Osteocyte (in vitro differentiated cells): ENCODE results near the gene MARF1. TPM values are rescaled to one million over a fixed set of nuclear protein-coding genes. Genes with fewer than 3 reads are reported as not detected.
"Not testable (repeated sequence)": the region's sequence is repeated elsewhere in the genome, so short reads cannot be mapped to it uniquely, and the experiment has no call there.

Source experiments
- DNase-seq: peaks from one replicate; pipeline ENCODE4 v3.0.0; 2021; ENCODE audit warnings: mixed read lengths; ENCODE audit not compliant: unreplicated experiment; ENCODE audit errors: extremely low spot score
- H3K27ac Mint-ChIP-seq: one replicate; pipeline ENCODE4 v1.8.0; 2021; ENCODE audit warnings: mild to moderate bottlenecking, mixed read lengths; ENCODE audit not compliant: unreplicated experiment
- H3K27me3 Mint-ChIP-seq: one replicate; pipeline ENCODE4 v1.8.0; 2021; ENCODE audit warnings: mixed read lengths; ENCODE audit not compliant: unreplicated experiment
- H3K36me3 Mint-ChIP-seq: one replicate; pipeline ENCODE4 v1.8.0; 2021; ENCODE audit warnings: mixed read lengths; ENCODE audit not compliant: unreplicated experiment
- H3K4me1 Mint-ChIP-seq: one replicate; pipeline ENCODE4 v1.8.0; 2021; ENCODE audit warnings: mixed read lengths; ENCODE audit not compliant: unreplicated experiment
- H3K4me3 Mint-ChIP-seq: one replicate; pipeline ENCODE4 v1.8.0; 2021; ENCODE audit warnings: mild to moderate bottlenecking, moderate library complexity, mixed read lengths; ENCODE audit not compliant: unreplicated experiment
- H3K9me3 Mint-ChIP-seq: one replicate; pipeline ENCODE4 v1.8.0; 2021; ENCODE audit warnings: mixed read lengths; ENCODE audit not compliant: unreplicated experiment
- CTCF ChIP-seq: fragments of 200-600 bp; sonication (generic); IDR thresholded peaks from 2 replicates; pipeline ENCODE4 v1.5.0; 2021; ENCODE audit warnings: antibody characterized with exemption, mild to moderate bottlenecking, moderate library complexity
- total RNA-seq: library from RNA; stranded (reverse); gene quantifications from 2 replicates; pipeline ENCODE4 v1.2.1, GENCODE V29; 2021

The MARF1 gene
- total RNA-seq, 1 donor from 2014 or later, result 83.0 TPM

GRCh38 chr16:15665107-15665506, 22.2 kb upstream of the MARF1 start:
- H3K4me3 Mint-ChIP-seq, result no peak overlapping the region
- H3K27ac Mint-ChIP-seq, result no peak overlapping the region
- H3K9me3 Mint-ChIP-seq, result no peaks in the 10 kb centered on the region
- H3K4me1 Mint-ChIP-seq, result peaks cover 5% of the 10 kb centered on the region
- no peak for TF ChIP-seq CTCF
- H3K27me3 Mint-ChIP-seq, result no peaks in the 10 kb centered on the region
- DNase-seq, result no peak
- peaks cover 20% of the 10 kb centered on the region for H3K36me3 Mint-ChIP-seq

- DNase-seq, result no peak
- H3K9me3 Mint-ChIP-seq, result no peaks in the 10 kb centered on the region
- no peak overlapping the region for H3K4me3 Mint-ChIP-seq
- H3K27ac Mint-ChIP-seq, result peak overlapping the region; percentile 1
- H3K4me1 Mint-ChIP-seq, result peaks cover 5% of the 10 kb centered on the region
- H3K27me3 Mint-ChIP-seq, result no peaks in the 10 kb centered on the region
- TF ChIP-seq CTCF, result no peak
- peaks cover 11% of the 10 kb centered on the region for H3K36me3 Mint-ChIP-seq
These were observed 17.2 kb upstream of the MARF1 start for GRCh38 chr16:15660203-15660601.

GRCh38 chr16:15658556-15658955, 15.6 kb upstream of the MARF1 start:
- no peak overlapping the region for H3K4me3 Mint-ChIP-seq
- no peaks in the 10 kb centered on the region for H3K9me3 Mint-ChIP-seq
- no peak for DNase-seq
- peaks cover 9% of the 10 kb centered on the region for H3K4me1 Mint-ChIP-seq
- peak overlapping the region; percentile 44 for H3K27ac Mint-ChIP-seq
- H3K36me3 Mint-ChIP-seq, result peaks cover 11% of the 10 kb centered on the region
- TF ChIP-seq CTCF, result no peak
- H3K27me3 Mint-ChIP-seq, result no peaks in the 10 kb centered on the region

- Mint-ChIP-seq H3K4me1 (peaks cover 13% of the 10 kb centered on the region), H3K36me3 (peaks cover 9% of the 10 kb centered on the region), H3K9me3 (no peaks in the 10 kb centered on the region), H3K27ac (peak overlapping the region; percentile 44), H3K27me3 (no peaks in the 10 kb centered on the region), H3K4me3 (no peak overlapping the region)
- no peak for DNase-seq
- no peak for TF ChIP-seq CTCF
These were observed 15.2 kb upstream of the MARF1 start for GRCh38 chr16:15658149-15658548.

GRCh38 chr16:15655561-15655960, 12.6 kb upstream of the MARF1 start:
- H3K27ac Mint-ChIP-seq, H3K36me3 Mint-ChIP-seq, H3K27me3 Mint-ChIP-seq, DNase-seq, H3K4me3 Mint-ChIP-seq, H3K9me3 Mint-ChIP-seq: not testable (repeated sequence)
- H3K4me1 Mint-ChIP-seq, result peaks cover 27% of the 10 kb centered on the region

GRCh38 chr16:15654591-15654990, 11.6 kb upstream of the MARF1 start:
- H3K4me1 Mint-ChIP-seq, result peaks cover 27% of the 10 kb centered on the region
- no peak for TF ChIP-seq CTCF
- DNase-seq, result no peak
- no peak overlapping the region for H3K27ac Mint-ChIP-seq
- no peaks in the 10 kb centered on the region for H3K27me3 Mint-ChIP-seq
- no peaks in the 10 kb centered on the region for H3K9me3 Mint-ChIP-seq
- H3K36me3 Mint-ChIP-seq, result no peaks in the 10 kb centered on the region
- no peak overlapping the region for H3K4me3 Mint-ChIP-seq
